ENCODE data around the gene SLC9A3.
"Not testable (repeated sequence)": the region's sequence is repeated elsewhere in the genome, so short reads cannot be mapped to it uniquely, and the experiment has no call there.

Gene SLC9A3

DNA sequence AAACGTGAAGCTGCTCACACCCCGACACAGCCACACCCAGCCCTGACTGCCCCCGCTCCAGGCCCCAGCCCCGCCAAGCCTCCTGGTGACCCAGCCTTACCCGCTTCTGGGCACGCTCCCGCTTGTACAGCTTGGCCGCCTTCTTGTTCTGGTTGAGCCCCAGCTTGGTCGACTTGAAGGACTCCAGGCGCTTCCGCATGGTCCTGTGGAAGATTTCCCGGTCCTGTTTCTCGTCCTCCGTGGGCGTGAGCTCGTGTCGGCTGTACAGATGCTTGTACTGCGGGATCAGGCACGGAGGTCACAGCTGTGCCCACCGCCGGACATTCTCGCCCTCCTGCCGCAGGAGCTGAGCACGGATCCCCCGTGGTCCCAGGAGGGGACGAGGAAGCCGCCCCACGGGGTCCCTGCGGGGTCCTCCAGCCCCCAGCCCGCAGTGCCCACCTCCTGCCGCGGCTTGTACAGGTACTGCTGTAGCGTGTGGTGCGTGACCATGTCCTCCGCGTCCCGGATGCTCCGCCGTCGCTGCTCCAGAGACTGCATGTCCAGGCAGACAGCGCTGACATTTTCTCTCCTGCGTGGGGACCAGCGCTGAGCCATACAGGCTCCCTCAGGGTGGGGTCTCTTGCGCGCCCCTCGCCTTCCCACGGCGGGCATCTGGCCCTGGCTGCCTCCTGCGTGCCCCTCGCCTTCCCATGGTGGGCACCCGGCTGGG, 48.0 kb downstream of the SLC9A3 start:
- no peak for DNase-seq (ENCODE audit: low read depth, low spot score)

DNA sequence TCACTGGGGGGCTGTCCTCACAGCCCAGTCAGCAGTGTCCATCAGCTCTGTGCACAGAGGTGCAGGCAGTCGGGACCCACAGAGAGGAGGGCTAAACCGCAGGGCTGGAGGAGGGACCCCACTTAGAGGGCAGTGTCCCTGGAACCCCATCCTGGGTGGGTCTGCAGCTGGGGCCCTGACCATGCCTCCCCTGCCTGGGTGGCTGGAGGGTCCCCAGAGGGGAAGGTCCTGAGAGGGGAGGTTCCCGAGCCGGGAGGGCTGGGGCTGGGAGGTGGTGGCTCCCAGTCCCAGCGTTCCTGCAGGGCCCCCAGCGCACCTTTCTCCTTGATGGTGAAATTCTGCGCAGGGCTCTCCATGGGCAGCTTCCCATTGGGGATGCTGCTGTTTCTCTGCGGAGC, 48.5 kb downstream of the SLC9A3 start:
- no peak for DNase-seq (ENCODE audit: low read depth, low spot score)

DNA sequence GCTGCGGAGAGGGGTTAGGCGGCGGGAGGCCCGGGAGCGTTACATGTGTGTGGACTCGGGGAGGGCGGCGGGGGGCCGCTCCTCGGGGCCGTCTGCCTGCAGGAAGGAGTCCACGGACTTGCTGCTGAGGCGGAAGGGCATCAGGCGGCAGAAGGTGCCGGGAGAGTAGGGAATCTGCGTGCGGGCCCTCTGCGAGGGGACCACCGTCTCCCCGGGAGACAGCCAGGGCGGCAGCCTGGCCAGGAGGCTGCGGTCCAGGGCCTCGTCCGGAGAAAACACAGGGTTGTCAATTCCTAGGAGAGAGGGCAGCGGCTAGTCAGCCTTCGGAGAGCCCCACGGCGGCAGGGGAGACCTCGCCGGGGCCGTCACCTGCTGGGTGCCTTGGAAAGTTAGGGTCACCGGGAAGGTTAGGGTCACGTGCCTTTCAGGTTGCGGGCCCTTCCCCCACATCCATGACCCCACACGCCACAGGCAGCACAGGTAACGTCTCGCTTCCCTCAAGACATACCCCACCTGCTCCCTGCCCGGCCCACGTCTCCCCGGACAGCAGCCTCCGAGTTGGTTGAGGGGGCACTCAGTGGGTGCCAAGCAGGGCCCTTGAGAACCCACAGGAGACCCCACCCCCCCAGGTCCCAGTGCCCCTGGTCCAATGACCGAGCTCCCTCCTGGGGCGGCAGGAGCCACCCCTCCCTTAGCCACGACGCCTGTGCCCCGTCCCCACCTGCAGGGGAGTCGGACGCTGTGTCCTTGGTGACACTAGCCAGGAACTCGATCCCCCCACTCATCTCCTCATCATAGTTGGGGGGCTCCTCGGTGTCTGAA, 49.2 kb downstream of the SLC9A3 start:
- DNase-seq (ENCODE audit: low read depth, low spot score) = no peak

DNA sequence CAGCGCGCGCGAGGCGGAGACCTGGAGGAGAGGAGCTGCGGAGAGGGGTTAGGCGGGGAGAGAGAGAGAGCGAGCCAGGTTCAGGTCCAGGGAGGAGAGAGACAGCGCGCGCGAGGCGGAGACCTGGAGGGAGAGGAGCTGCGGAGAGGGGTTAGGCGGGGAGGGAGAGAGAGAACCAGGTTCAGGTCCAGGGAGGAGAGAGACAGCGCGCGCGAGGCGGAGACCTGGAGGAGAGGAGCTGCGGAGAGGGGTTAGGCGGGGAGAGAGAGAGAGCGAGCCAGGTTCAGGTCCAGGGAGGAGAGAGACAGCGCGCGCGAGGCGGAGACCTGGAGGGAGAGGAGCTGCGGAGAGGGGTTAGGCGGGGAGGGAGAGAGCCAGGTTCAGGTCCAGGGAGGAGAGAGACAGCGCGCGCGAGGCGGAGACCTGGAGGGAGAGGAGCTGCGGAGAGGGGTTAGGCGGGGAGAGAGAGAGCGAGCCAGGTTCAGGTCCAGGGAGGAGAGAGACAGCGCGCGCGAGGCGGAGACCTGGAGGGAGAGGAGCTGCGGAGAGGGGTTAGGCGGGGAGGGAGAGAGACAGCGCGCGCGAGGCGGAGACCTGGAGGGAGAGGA, 49.9 kb downstream of the SLC9A3 start:
- DNase-seq (ENCODE audit: low read depth, low spot score) = not testable (repeated sequence)

DNA sequence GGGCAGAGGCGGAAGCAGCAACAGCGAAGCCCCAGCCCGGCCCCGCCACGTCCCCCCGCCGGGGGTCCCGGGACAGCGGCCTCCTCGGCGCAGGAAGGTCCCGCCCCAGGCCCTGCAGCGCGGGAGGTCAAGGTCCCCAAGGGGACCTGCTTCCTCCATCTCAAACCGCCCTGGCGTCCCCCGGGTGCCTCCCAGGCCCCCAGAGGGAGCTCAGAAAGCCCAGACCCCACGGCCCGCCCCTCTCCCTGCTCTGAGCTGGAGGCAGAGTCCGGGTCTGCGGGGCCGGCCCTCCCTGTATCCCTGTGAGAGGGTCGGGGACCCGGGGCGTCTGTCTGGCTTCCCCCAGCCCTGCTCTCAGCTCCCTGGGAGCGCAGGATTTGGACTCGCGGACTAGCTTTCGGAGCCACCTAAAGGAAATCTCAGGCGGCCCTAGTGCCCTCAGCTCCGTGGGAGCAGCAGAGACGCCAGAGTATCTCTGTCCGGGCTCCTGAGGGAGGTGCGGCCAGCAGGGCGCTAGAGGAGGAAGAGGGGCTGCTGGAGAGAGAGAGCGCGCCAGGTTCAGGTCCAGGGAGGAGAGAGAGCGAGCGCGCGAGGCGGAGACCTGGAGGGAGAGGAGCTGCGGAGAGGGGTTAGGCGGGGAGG, 50.6 kb downstream of the SLC9A3 start:
- DNase-seq (ENCODE audit: low read depth, low spot score) = no peak

DNA sequence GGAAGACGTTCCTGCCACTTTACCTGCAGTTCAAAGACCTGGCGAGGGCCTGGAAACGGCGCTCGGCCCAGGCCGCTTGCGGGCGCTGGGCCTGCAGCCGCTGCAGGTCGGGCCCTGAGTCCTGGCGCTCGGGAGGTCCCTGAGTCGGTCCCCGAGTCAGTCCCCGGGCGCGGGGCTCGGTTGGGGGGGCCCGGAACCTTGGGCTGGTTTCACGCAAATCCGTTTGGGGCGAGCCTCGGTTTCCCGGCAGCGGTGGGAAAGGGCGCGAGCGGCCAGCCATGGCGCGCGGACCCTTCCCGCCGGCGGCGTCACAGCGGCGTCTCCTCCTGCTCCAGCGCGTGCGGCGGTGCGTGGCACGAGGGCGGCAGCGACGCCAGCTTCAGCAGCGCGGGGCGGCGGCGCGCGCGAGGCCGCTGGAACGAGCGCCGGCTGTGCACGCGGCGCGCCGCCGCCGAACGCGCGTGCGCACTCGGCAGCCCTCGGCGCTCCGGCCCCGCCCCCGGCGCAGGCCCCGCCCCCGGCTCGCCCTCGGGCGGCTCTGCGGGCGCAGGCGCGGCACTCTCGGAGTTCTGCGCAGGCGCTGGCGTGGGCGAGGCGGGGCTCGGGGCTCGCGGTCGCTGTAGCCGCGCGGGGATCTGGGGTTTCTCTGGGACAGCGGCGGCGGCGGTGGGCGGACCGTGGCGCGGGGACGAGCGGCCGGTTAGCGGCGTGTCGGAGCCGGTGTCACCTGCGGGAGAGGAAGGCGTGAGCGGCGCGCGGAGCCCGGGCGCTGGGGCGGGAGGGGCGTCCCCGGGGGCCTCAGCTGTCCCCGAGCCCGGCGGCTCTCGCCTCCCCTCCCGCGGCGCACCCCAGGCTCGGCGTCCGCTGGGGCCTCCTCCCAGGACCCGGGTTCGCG, 51.3 kb downstream of the SLC9A3 start:
- peak; percentile 26 for DNase-seq (ENCODE audit: low read depth, low spot score)

DNA sequence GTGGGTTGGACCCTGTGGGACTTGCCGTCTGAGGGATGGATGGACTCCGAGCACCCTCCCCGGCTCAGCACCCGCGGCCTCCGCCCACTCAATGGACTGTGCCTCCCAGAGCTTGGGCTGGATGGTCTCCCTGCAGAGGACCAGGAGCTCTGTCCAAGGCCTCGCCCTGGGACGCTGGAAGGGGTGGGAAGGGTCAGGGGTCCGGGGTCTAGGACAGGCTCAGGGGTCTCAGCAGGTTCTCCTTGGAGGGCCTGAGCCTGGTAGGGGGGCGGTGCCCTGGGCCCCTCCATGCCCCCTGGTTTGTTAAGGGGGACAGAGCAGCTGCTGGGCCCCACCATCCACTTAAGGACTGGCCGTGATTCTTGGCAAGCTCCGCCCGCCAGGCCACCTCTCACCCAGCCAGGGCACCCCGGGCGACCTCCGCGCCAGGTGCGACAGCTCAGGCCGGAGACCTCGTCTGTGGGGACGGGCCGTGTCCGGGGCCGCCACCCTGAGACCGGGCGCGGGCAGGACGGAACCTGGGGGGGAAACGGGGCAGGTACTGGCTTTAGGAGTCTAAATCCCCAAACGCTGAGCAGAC, 52.1 kb downstream of the SLC9A3 start:
- no peak for DNase-seq (ENCODE audit: low read depth, low spot score)

DNA sequence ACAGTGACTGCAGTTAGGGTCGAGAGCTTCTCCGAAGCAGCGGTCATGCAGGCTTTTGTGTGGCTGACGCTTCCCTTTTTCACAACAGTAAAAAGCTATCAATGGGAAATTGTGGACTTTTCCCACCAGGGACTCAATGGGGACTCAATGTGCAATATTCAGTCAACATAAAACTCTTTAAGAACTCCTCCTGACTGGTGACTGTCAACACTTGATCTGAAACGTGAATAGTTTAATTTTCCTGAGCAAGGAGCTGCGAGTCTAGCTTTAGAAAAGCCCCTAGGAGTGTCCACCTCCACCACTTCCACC, 52.5 kb downstream of the SLC9A3 start:
- no peak for DNase-seq (ENCODE audit: low read depth, low spot score)

DNA sequence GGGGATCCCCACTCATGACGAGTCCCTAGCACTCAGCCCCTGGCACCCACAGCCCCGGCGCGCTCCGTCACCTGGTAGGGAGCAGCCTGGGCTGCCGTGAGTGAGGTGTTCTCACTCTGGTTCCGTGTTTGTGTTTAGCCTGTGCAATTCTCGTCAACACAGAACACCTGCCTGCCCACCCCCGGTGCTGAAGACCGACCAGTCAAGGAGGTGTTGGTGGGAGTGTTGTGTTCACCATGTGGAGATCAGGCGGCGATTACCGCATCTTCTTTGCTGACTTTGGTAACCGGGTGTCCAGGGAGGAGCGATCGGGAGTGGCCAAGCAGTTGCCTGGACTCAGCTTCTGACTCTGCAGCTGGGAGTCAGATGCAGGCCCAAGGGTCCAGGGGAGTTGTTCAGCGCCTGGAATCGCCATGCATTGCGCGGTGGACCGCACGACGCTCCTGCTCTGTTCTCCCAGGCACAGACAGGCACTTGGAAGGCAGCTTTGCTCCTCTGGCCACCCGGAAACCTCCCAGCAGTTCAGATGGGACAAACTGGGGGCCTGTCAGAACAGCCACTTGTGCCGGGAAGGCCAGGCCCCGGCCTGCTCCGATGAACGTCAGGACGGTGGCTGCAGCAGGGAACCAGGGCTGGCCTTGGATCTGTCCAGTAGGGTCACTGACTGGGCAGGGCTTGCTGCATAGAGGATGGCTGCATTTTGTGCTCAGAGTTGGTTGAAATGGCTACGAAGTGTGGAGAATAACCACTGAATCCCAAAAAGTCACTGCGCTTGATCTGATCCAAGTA, 53.1 kb downstream of the SLC9A3 start:
- no peak for DNase-seq (ENCODE audit: low read depth, low spot score)

DNA sequence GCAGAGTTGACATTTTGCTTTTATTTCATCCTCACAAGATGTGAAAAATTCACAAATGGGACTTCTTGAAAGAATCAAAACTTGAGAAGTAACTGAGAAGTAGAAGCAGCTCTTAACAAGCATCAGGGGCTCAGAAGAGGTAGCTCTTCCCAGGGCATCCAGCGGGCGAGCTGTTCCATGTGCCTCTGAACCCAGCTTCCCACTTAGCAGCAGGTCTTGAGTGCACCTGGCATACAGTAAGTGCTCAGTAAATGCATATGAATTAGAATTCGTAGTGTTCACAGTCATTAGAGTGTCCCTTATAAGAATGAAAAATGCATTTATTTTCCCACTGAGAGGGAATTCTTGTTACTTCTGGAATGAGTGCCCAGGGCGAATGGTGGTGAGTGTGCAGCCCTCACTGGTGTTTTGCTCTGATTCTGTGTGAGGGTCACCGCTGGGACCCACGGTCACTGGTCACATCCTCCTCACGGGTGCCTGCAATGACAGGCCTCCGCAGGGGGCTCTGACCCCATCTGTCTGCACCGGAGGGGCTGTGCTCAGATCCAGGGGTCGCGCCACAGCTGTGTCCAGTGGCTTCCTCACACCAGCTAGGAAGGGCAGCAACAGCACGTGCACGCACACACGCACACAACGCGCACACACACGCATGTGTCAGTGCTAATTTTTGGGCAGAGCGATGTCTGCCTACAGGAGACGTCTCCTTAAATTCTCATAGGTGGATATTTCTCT, 54.3 kb downstream of the SLC9A3 start:
- no peak for DNase-seq (ENCODE audit: low read depth, low spot score)

DNA sequence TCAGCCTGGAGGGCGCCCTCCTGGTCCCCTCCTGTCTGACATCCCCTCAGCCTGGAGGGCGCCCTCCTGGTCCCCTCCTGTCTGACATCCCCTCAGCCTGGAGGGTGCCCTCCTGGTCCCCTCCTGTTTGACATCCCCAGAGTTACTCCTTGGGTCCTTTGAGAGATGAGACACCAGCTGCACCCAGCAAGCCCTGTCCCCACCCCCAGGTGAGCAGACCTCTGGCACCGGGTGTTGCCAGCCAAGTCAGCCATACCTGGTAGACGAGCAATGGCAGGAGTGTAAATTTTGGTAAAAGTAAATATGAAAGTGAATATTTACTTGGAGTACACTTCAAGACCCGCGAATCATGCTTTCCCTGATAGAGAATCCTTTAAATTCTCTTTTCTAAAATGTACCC, 55.8 kb downstream of the SLC9A3 start:
- DNase-seq (ENCODE audit: low read depth, low spot score) = no peak

DNA sequence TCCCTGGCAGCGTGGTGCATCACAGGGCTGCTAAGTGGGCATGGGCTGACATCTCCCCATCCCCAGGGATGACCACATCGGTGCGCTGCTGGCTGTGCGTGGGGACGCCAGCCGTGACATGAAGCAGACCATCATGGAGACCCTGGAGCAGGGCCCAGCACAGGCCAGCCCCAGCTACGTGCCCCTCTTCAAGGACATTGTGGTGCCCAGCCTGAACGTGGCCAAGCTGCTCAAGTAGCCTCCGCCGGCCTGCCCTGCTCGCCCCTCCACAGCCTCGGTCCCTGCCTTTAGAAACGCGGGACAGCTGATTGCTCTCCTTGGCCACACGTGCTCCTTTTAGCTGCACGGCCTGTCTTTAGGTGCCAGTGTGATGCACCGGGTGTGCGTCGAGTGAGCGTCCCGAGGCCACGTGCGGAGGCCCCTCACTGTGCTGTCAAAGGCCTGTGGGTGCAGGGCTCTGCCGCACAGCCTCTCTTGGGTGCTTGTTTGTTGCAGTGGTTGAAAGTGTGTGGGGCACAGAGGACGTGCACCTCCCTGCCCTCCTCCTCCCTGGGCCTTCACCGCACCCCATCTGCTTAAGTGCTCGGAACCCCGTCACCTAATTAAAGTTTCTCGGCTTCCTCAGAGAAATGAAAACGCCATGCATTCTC, 57.5 kb downstream of the SLC9A3 start:
- DNase-seq (ENCODE audit: low read depth, low spot score) = no peak

DNA sequence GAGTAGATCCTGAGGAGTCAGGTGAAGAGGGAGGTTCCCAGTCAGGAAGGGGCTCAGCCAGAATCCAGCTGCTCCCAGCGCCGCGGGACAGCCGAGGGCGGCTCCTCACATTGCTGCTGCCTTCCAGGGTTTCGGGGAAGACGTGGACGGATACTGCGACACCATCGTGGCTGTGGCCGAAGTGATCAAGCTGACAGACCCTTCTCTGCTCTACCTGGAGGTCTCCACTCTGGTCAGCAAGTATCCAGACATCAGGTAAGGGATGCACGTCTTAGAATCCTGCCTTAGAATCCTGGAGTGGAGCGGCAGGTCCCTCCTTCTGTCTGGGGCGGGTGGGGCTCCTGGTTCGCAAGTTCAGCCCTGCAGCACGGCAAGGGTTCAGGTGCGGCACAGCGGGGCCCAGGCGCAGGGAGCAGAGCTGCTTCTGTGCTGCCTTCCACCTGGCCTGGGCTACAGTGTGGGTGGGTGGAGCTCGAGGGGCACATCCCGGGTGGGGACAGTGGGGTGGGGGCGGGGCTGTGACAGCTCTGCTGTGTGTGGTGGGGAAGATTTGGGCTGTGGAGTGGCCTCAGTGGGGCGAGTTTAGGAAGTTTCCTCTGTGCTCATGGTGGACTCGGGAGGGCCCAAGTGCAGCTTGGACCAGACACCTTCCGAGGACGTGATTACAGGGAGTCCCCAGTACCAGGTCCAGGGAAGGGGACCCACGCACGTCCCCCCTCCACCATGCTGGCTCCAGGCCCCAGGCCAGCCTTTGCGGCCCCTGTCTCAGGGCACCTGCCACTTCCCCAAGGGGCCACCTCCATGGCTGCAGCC, 58.5 kb downstream of the SLC9A3 start:
- no peak for DNase-seq (ENCODE audit: low read depth, low spot score)

DNA sequence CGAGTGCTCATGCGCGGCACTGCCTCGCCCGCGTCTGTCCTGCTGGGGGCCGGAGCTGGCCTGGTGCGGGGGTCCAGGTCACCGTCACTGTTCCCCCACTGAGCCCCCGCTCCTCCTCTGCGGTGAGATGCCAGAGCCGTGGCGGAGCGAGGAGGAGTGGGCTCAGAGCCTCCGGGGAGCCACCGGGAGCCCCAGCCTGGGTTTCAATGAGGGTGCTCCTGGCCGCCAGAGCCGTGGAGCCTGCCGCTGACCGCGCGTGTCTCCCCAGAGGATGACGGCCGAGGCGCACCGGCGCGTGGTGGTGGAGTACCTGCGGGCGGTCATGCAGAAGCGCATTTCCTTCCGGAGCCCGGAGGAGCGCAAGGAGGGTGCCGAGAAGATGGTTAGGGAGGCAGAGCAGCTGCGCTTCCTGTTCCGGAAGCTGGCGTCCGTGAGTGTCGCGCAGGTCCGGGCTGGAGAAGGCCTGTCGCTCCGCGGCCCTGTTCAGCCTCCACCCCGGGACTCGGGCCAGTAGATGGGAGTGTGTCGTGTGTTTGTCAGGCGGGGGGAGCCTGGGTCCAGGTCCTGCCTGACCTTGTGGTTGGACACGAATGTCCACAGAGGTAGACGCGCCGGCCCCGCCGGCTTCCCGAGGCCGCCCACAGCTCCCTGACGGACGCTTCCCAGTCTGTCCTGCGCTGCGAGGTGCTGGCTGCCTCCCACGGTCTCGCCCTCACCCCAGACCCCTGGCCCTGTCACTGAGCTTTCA, 59.2 kb downstream of the SLC9A3 start:
- no peak for DNase-seq (ENCODE audit: low read depth, low spot score)

DNA sequence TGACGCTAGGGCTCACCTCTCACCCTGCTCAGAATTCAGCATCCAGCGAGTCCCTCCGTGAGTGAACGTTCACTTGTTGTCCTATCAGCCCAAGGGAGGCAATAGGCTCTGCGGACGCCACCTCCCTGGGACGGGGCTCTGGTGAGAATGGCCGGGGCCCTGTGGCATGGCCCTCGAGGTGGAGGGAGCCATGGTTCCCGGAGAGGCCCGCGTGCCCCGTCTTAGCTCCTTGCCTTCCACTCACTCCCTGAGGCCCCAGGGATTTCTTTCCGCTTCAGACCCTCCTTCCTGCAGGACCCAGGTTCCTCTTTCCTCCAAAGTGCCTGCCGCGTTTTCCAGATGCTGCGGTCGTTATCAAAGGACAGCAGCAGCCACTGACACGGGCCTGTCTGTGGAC, 59.8 kb downstream of the SLC9A3 start:
- DNase-seq (ENCODE audit: low read depth, low spot score) = no peak

DNA sequence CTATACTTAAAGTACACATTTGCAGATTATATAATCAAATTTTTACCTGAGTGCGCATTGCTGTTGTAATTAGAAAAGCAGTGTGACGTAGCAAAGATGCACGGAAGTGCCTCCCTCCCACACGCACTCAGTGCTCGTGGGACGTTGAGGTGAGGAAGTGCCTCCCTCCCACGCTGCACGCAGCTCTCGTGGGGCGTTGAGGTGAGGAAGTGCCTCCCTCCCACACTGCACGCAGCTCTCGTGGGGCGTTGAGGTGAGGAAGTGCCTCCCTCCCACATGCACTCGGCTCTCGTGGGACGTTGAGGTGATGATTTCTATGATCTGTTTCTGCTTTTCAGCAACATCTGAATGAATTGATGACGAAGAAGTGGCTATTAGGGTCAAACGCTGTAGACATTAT, 60.3 kb downstream of the SLC9A3 start:
- DNase-seq (ENCODE audit: low read depth, low spot score) = no peak

DNA sequence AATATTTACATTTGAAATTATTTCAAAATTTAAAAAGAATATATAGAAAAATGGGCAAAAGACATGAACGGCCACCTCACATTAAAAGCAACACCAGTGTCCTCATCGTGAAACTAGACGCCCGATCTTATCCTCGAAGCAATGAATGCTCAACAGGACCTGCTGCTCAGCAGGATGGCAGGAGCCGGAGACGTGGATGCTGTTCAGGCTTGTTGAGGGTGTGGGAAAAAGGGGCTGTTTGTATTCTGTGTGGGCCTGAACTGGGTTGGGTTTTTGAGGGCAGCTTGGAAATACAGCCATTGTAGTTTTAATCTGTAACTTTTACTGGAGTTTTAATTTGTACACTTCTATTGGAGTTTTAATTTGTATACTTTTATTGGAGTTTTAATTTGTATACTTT, 60.9 kb downstream of the SLC9A3 start:
- no peak for DNase-seq (ENCODE audit: low read depth, low spot score)

All from smooth muscle cell of the brain vasculature (primary cell).